ENCODE measurements around the gene SLC25A14. TPM values are rescaled to one million over a fixed set of nuclear protein-coding genes. Genes with fewer than 3 reads are reported as not detected.
"Not testable (repeated sequence)": the region's sequence is repeated elsewhere in the genome, so short reads cannot be mapped to it uniquely, and the experiment has no call there.

The SLC25A14 gene
- total RNA-seq, 2 donors from 2014 or later: 14.8 to 17.2 TPM

GRCh38 chrX:130330706-130331105, 9.0 kb upstream of the SLC25A14 start:
- Mint-ChIP-seq H3K27ac (no peak overlapping the region), H3K4me3 (no peak overlapping the region), H3K4me1 (no peaks in the 10 kb centered on the region), H3K36me3 (ENCODE audit: low read depth) (no peaks in the 10 kb centered on the region), H3K27me3 (peaks cover 24% of the 10 kb centered on the region)
- H3K9me3 ChIP-seq (ENCODE audit: control insufficient read depth, low read length, poor library complexity, severe bottlenecking): no peaks in the 10 kb centered on the region
- ATAC-seq: peak; percentile 48
- DNase-seq: peak in 2 of 3 donors; percentile 8 to 9

GRCh38 chrX:130336531-130336930, 3.2 kb upstream of the SLC25A14 start:
- no peaks in the 10 kb centered on the region for H3K9me3 ChIP-seq (ENCODE audit: control insufficient read depth, low read length, poor library complexity, severe bottlenecking)
- DNase-seq (no peak), ATAC-seq (no peak)
- Mint-ChIP-seq H3K36me3 (ENCODE audit: low read depth) (no peaks in the 10 kb centered on the region), H3K4me1 (peaks cover 15% of the 10 kb centered on the region), H3K27me3 (no peaks in the 10 kb centered on the region), H3K27ac (no peak overlapping the region), H3K4me3 (no peak overlapping the region)

GRCh38 chrX:130338869-130339268, 850 bp upstream of the SLC25A14 start:
- not testable (repeated sequence) for H3K9me3 ChIP-seq (ENCODE audit: control insufficient read depth, low read length, poor library complexity, severe bottlenecking); H3K27me3 Mint-ChIP-seq; H3K36me3 Mint-ChIP-seq (ENCODE audit: low read depth); DNase-seq; ATAC-seq
- Mint-ChIP-seq H3K4me3 (peak overlapping the region; percentile 99), H3K27ac (peak overlapping the region; percentile 90), H3K4me1 (peaks cover 17% of the 10 kb centered on the region)

- DNase-seq (no peak), ATAC-seq (peak; percentile 8)
- H3K4me3 Mint-ChIP-seq: peak overlapping the region; percentile 99
Measured at GRCh38 chrX:130340271-130340670, 552 bp downstream of the SLC25A14 start.

GRCh38 chrX:130343411-130343810, 3.7 kb downstream of the SLC25A14 start:
- Mint-ChIP-seq H3K27ac (no peak overlapping the region), H3K36me3 (ENCODE audit: low read depth) (no peaks in the 10 kb centered on the region), H3K27me3 (no peaks in the 10 kb centered on the region), H3K4me3 (no peak overlapping the region), H3K4me1 (peaks cover 17% of the 10 kb centered on the region)
- ATAC-seq: no peak
- no peaks in the 10 kb centered on the region for H3K9me3 ChIP-seq (ENCODE audit: control insufficient read depth, low read length, poor library complexity, severe bottlenecking)
- DNase-seq: no peak

More at GRCh38 chrX:130340271-130340670, 552 bp downstream of the SLC25A14 start:
- Mint-ChIP-seq H3K36me3 (ENCODE audit: low read depth) (no peaks in the 10 kb centered on the region), H3K27ac (peak overlapping the region; percentile 90), H3K4me1 (peaks cover 17% of the 10 kb centered on the region), H3K27me3 (no peaks in the 10 kb centered on the region)
- H3K9me3 ChIP-seq (ENCODE audit: control insufficient read depth, low read length, poor library complexity, severe bottlenecking): no peaks in the 10 kb centered on the region

- ATAC-seq (no peak), DNase-seq (no peak)
- Mint-ChIP-seq H3K4me1 (no peaks in the 10 kb centered on the region), H3K4me3 (no peak overlapping the region), H3K27ac (no peak overlapping the region), H3K27me3 (no peaks in the 10 kb centered on the region), H3K36me3 (ENCODE audit: low read depth) (no peaks in the 10 kb centered on the region)
- no peaks in the 10 kb centered on the region for H3K9me3 ChIP-seq (ENCODE audit: control insufficient read depth, low read length, poor library complexity, severe bottlenecking)
Measured at GRCh38 chrX:130347321-130347720, 7.6 kb downstream of the SLC25A14 start.

GRCh38 chrX:130351567-130351966, 11.8 kb downstream of the SLC25A14 start:
- no peak overlapping the region for H3K4me3 Mint-ChIP-seq
- peaks cover 3% of the 10 kb centered on the region for H3K36me3 Mint-ChIP-seq (ENCODE audit: low read depth)
- H3K27me3 Mint-ChIP-seq: no peaks in the 10 kb centered on the region
- no peak overlapping the region for H3K27ac Mint-ChIP-seq
- no peaks in the 10 kb centered on the region for H3K9me3 ChIP-seq (ENCODE audit: control insufficient read depth, low read length, poor library complexity, severe bottlenecking)
- DNase-seq (no peak), ATAC-seq (no peak)
- no peaks in the 10 kb centered on the region for H3K4me1 Mint-ChIP-seq

GRCh38 chrX:130352050-130352449, 12.3 kb downstream of the SLC25A14 start:
- H3K9me3 ChIP-seq (ENCODE audit: control insufficient read depth, low read length, poor library complexity, severe bottlenecking); DNase-seq; ATAC-seq; H3K4me3 Mint-ChIP-seq; H3K4me1 Mint-ChIP-seq; H3K27ac Mint-ChIP-seq; H3K36me3 Mint-ChIP-seq (ENCODE audit: low read depth); H3K27me3 Mint-ChIP-seq: not testable (repeated sequence)

- Mint-ChIP-seq H3K36me3 (ENCODE audit: low read depth) (no peaks in the 10 kb centered on the region), H3K4me3 (no peak overlapping the region), H3K27me3 (no peaks in the 10 kb centered on the region), H3K4me1 (no peaks in the 10 kb centered on the region), H3K27ac (no peak overlapping the region)
- no peak for ATAC-seq
- no peak for DNase-seq
- no peaks in the 10 kb centered on the region for H3K9me3 ChIP-seq (ENCODE audit: control insufficient read depth, low read length, poor library complexity, severe bottlenecking)
Measured at GRCh38 chrX:130376077-130376476, 36.4 kb downstream of the SLC25A14 start.

GRCh38 chrX:130378024-130378669, 38.4 kb downstream of the SLC25A14 start:
- DNase-seq (no peak), ATAC-seq (no peak)
- no peaks in the 10 kb centered on the region for H3K4me1 Mint-ChIP-seq
- H3K9me3 ChIP-seq (ENCODE audit: control insufficient read depth, low read length, poor library complexity, severe bottlenecking): no peaks in the 10 kb centered on the region
- no peak overlapping the region for H3K4me3 Mint-ChIP-seq
- no peaks in the 10 kb centered on the region for H3K27me3 Mint-ChIP-seq
- no peaks in the 10 kb centered on the region for H3K36me3 Mint-ChIP-seq (ENCODE audit: low read depth)
- no peak overlapping the region for H3K27ac Mint-ChIP-seq

- DNase-seq: no peak
- H3K27ac Mint-ChIP-seq: no peak within 1 kb of the TSS
- H3K27me3 Mint-ChIP-seq: no peaks in the 10 kb centered on the region
- H3K9me3 ChIP-seq (ENCODE audit: control insufficient read depth, low read length, poor library complexity, severe bottlenecking): no peaks in the 10 kb centered on the region
- no peaks in the 10 kb centered on the region for H3K36me3 Mint-ChIP-seq (ENCODE audit: low read depth)
- no peaks in the 10 kb centered on the region for H3K4me1 Mint-ChIP-seq
- H3K4me3 Mint-ChIP-seq: no peak within 1 kb of the TSS
- no peak for ATAC-seq
Measured at GRCh38 chrX:130385520-130385919, 45.8 kb downstream of the SLC25A14 start, which contains the start of gene GPR119. GPR119 (minus strand) TSS chrX:130385674; CDS start chrX:130385447, 227 bp downstream.

- ATAC-seq: no peak
- no peak for DNase-seq
- H3K27me3 Mint-ChIP-seq: no peaks in the 10 kb centered on the region
Measured at GRCh38 chrX:130386408-130386808, 46.7 kb downstream of the SLC25A14 start.

GRCh38 chrX:130393451-130394074, 53.8 kb downstream of the SLC25A14 start:
- H3K27ac Mint-ChIP-seq: no peak overlapping the region
- no peak overlapping the region for H3K4me3 Mint-ChIP-seq
- ATAC-seq (no peak), DNase-seq (no peak)
- peaks cover 3% of the 10 kb centered on the region for H3K36me3 Mint-ChIP-seq (ENCODE audit: low read depth)
- H3K27me3 Mint-ChIP-seq: peaks cover 20% of the 10 kb centered on the region
- H3K4me1 Mint-ChIP-seq: no peaks in the 10 kb centered on the region
- H3K9me3 ChIP-seq (ENCODE audit: control insufficient read depth, low read length, poor library complexity, severe bottlenecking): no peaks in the 10 kb centered on the region

More at GRCh38 chrX:130386408-130386808, 46.7 kb downstream of the SLC25A14 start:
- Mint-ChIP-seq H3K4me1 (no peaks in the 10 kb centered on the region), H3K27ac (no peak overlapping the region), H3K4me3 (no peak overlapping the region), H3K36me3 (ENCODE audit: low read depth) (no peaks in the 10 kb centered on the region)
- H3K9me3 ChIP-seq (ENCODE audit: control insufficient read depth, low read length, poor library complexity, severe bottlenecking): no peaks in the 10 kb centered on the region

- Mint-ChIP-seq H3K4me3 (no peak overlapping the region), H3K27me3 (peaks cover 26% of the 10 kb centered on the region), H3K4me1 (no peaks in the 10 kb centered on the region), H3K27ac (no peak overlapping the region), H3K36me3 (ENCODE audit: low read depth) (peaks cover 3% of the 10 kb centered on the region)
- DNase-seq (no peak), ATAC-seq (no peak)
- no peaks in the 10 kb centered on the region for H3K9me3 ChIP-seq (ENCODE audit: control insufficient read depth, low read length, poor library complexity, severe bottlenecking)
Measured at GRCh38 chrX:130395341-130395740, 55.6 kb downstream of the SLC25A14 start.
